Gastrocnemius medialis (tissue), 4 donors: ENCODE measurements around the gene ZNF710. TPM values are rescaled to one million over a fixed set of nuclear protein-coding genes. Genes with fewer than 3 reads are reported as not detected.
"Not testable (repeated sequence)": the region's sequence is repeated elsewhere in the genome, so short reads cannot be mapped to it uniquely, and the experiment has no call there.

Experiments used
- ATAC-seq, 2 donors: fragments of 150-250 bp; one replicate each; pipeline ENCODE4 v1.9.1; 2016
- DNase-seq, 2 donors: peaks; one replicate each; pipeline ENCODE4 v3.0.0-alpha.2; 2019
- H3K27ac ChIP-seq, 4 donors: fragments of 200-600 bp; sonication (generic); 1 replicate in 1 of 4; 2 replicates in 3 of 4; pipeline ENCODE4 v1.5.1; 2016 to 2018; ENCODE audit warnings: mild to moderate bottlenecking in 2 of 4, moderate library complexity in 1 of 4
- H3K27me3 ChIP-seq, 3 donors: fragments of 200-600 bp; sonication (generic) in 2 of 3; 1 replicate in 1 of 3; 2 replicates in 2 of 3; pipeline versions ENCODE4 v1.5.1 to v1.6.0; 2016 to 2019; ENCODE audit warnings: mild to moderate bottlenecking in 1 of 3, moderate library complexity in 1 of 3
- H3K36me3 ChIP-seq, 2 donors: fragments of 200-600 bp; sonication (generic) in 1 of 2; one replicate each; pipeline ENCODE4 v1.5.1; 2017 to 2018
- H3K4me1 ChIP-seq, 2 donors: fragments of 200-600 bp; sonication (generic) in 1 of 2; one replicate each; pipeline ENCODE4 v1.5.1; 2016 to 2017; ENCODE audit warnings: mild to moderate bottlenecking in 2 of 2
- H3K4me3 ChIP-seq, 4 donors: fragments of 200-600 bp; sonication (generic) in 3 of 4; 1 replicate in 1 of 4; 2 replicates in 3 of 4; pipeline ENCODE4 v1.5.1; 2016 to 2019; ENCODE audit warnings: mild to moderate bottlenecking in 2 of 4
- H3K9me3 ChIP-seq, 3 donors: fragments of 200-600 bp; sonication (generic) in 2 of 3; 1 replicate in 1 of 3; 2 replicates in 2 of 3; pipeline ENCODE4 v1.5.1; 2016 to 2019
- POLR2A ChIP-seq, 2 donors: fragments of 450-650 bp; IDR thresholded peaks; one replicate each; pipeline ENCODE4 v1.6.1; 2017; ENCODE audit warnings: antibody characterized with exemption in 2 of 2, mild to moderate bottlenecking in 2 of 2, moderate library complexity in 2 of 2
- in situ Hi-C, 4 donors: fragments of 200-750 bp; cut with MboI; loops; one replicate each; pipeline versions ENCODE4 v1.15.0 to v1.8.0; 2017; ENCODE audit warnings: low sequenced_read_pairs in 4 of 4
- intact Hi-C: fragments of 100-400 bp; cut with DNase I; formaldehyde crosslinking; loops from one replicate; pipeline ENCODE4 v1.15.1; 2023; ENCODE audit warnings: low total_unique reads
- total RNA-seq, 4 donors: library from RNA; depleted of rRNA; stranded (reverse); fragments of >200 nt; gene quantifications; one replicate each; pipeline versions ENCODE4 v1.1.0 to v1.2.3, GENCODE V29; 2016
- TF ChIP-seq, protein P1 (sequence below), 5 experiments: fragments of 450-650 bp in 3 of 5; fragments of 200-600 bp in 2 of 5; sonication (generic) in 2 of 5; IDR thresholded peaks in 4 of 5; conservative IDR thresholded peaks in 1 of 5; 1 replicate in 4 of 5; 2 replicates in 1 of 5; pipeline ENCODE4 v1.5.1; 2016 to 2019; ENCODE audit warnings: antibody characterized with exemption in 5 of 5, mild to moderate bottlenecking in 3 of 5, moderate library complexity in 3 of 5

ZNF710 gene
- 1 to 10 TPM; 2.6 to 5.4 (median 3.2) TPM for total RNA-seq

DNA sequence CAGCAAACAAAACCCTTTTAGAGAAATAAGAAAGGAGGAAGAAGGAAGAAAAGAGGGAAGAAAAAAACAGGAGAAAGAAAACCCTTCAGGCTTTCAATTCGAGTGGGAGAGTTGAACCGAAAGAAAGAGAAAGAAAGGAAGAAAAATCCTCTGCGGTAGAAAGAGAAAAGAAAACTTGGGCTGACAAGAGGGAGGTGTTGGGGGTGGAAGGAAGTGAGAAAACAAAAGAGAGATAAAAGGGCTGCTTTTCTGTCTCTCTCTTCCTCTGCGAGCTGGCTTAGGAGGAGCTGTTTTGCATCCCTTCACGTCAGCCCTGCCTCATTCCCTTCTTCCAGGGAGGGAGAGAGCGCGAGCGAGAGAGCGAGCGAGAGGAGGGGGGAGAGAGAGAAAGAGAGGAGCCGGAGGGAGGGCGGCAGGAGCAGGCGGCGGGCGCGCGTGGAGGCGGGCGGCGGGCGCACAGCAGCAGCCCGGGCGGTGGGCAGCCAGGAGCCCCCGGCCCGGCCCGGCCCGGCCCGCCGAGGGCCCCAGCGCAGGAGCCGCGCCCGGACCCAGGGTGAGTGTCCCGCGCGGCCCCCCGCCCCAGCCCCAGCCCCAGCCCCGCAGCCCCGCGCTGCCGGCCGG is at the start of gene ZNF710:
Gene ZNF710, plus strand, starts transcription at position 263 of the 621 bp plus-strand sequence. CDS start 65,814 bp downstream, outside the sequence.
- in situ Hi-C loops, result loop anchor here in 1 of 4 donors (10.0 kb wide), 1 partner anchor 74 kb away; no protein-coding TSS in a partner anchor
- no peaks in the 10 kb centered on the region for H3K9me3 ChIP-seq
- TF ChIP-seq POLR2A (IDR thresholded peaks at IDR 0.05), result peak; percentile 27 to 36
- TF ChIP-seq, protein P1, sequence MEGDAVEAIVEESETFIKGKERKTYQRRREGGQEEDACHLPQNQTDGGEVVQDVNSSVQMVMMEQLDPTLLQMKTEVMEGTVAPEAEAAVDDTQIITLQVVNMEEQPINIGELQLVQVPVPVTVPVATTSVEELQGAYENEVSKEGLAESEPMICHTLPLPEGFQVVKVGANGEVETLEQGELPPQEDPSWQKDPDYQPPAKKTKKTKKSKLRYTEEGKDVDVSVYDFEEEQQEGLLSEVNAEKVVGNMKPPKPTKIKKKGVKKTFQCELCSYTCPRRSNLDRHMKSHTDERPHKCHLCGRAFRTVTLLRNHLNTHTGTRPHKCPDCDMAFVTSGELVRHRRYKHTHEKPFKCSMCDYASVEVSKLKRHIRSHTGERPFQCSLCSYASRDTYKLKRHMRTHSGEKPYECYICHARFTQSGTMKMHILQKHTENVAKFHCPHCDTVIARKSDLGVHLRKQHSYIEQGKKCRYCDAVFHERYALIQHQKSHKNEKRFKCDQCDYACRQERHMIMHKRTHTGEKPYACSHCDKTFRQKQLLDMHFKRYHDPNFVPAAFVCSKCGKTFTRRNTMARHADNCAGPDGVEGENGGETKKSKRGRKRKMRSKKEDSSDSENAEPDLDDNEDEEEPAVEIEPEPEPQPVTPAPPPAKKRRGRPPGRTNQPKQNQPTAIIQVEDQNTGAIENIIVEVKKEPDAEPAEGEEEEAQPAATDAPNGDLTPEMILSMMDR (IDR thresholded peaks at IDR 0.05 in 4 of 5, conservative IDR thresholded peaks at IDR 0.05 in 1 of 5), result no peak
- H3K27ac ChIP-seq, result peak within 1 kb of the TSS; percentile 78 to 87 (median 82)
- peaks cover 30 to 35% of the 10 kb centered on the region in 2 donors for H3K4me1 ChIP-seq
- peak within 1 kb of the TSS; percentile 64 to 86 (median 74) for H3K4me3 ChIP-seq
- peak in 1 of 2 donors; percentile 45 for DNase-seq
- no peaks in the 10 kb centered on the region for H3K27me3 ChIP-seq
- H3K36me3 ChIP-seq, result no peaks in the 10 kb centered on the region
- intact Hi-C loops, result loop anchor here (5.0 to 10.0 kb wide), 3 partner anchors 96 to 1086 kb away; partner anchors contain the start of genes AP3S2 and MFGE8
- peak; percentile 34 to 43 for ATAC-seq

GRCh38 chr15:89954541-89954940 is 46.6 kb upstream of the ZNF710 start:
- ATAC-seq (no peak), DNase-seq (no peak)
- intact Hi-C loops (no loop called here), in situ Hi-C loops (no loop called here)
- TF ChIP-seq POLR2A (IDR thresholded peaks at IDR 0.05), result no peak
- no peaks in the 10 kb centered on the region for H3K27me3 ChIP-seq
- H3K4me1 ChIP-seq, result peaks cover 0 to 4% of the 10 kb centered on the region in 2 donors
- no peak overlapping the region for H3K27ac ChIP-seq
- H3K4me3 ChIP-seq, result no peak overlapping the region
- H3K9me3 ChIP-seq, result no peaks in the 10 kb centered on the region
- H3K36me3 ChIP-seq, result no peaks in the 10 kb centered on the region

GRCh38 chr15:89955449-89955998 is 45.6 kb upstream of the ZNF710 start:
- H3K27me3 ChIP-seq, intact Hi-C loops, H3K27ac ChIP-seq, H3K36me3 ChIP-seq, in situ Hi-C loops, H3K4me3 ChIP-seq, H3K4me1 ChIP-seq, DNase-seq, ATAC-seq, H3K9me3 ChIP-seq: not testable (repeated sequence)

GRCh38 chr15:89958107-89958805 is 42.9 kb upstream of the ZNF710 start:
- ATAC-seq, result no peak

DNA sequence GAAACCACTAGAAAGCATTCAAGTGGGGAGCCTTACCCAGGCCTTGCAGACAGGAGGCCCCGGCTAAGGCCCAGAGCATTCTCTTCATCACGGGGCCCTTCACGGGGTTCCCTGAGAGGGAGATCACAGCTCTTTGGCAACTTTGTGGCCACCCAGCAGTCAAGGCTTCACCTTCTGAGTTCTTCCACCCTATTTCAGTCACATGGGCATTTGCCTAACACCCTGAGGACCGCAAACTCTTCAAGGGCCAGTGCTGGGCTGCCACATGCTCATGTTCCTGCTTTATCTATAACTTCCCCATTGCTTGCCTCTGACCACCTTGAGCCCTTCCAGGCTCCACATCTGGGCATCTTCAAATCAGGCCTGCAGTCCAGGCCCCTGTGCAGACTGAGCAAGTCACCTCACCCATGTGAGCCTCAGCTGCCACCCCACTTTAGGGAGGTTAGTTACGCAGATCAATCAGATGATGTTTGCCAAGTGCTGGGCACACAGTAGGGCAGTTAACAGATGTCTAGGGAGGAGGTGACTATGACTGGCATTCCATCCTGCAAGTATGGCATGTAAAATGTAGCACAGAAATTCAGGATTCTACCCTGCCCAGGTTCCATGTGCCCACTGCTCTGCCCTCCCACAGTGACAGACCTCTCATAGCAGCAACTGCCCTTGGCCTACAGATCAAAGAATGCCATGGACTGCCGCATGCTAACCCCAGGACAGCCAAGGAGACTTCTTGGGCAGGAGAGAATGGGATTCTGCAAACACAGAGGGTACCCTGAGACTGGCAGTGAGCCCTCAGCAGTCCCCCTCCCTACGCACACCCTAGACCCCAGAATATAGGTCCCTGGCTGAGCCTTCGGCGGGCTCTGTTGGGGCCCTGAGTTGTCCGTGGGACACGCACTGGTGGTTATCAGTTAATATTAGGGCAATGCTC is 37.6 kb upstream of the ZNF710 start:
- DNase-seq (peak in 1 of 2 donors; percentile 19), ATAC-seq (no peak)
- in situ Hi-C loops, result no loop called here
- Histone ChIP-seq H3K4me3 (no peak overlapping the region), H3K4me1 (no peaks in the 10 kb centered on the region), H3K27me3 (no peaks in the 10 kb centered on the region), H3K36me3 (no peaks in the 10 kb centered on the region), H3K27ac (no peak overlapping the region), H3K9me3 (no peaks in the 10 kb centered on the region)
- intact Hi-C loops, result no loop called here
- TF ChIP-seq, protein P1 (IDR thresholded peaks at IDR 0.05 in 4 of 5, conservative IDR thresholded peaks at IDR 0.05 in 1 of 5), result no peak
- no peak for TF ChIP-seq POLR2A (IDR thresholded peaks at IDR 0.05)

More at GRCh38 chr15:89958107-89958805, 42.9 kb upstream of the ZNF710 start:
- in situ Hi-C loops (no loop called here), intact Hi-C loops (no loop called here)
- H3K4me3 ChIP-seq, result no peak overlapping the region
- no peak for DNase-seq
- no peak overlapping the region for H3K27ac ChIP-seq
- no peaks in the 10 kb centered on the region for H3K36me3 ChIP-seq
- no peaks in the 10 kb centered on the region for H3K4me1 ChIP-seq
- TF ChIP-seq, protein P1 (IDR thresholded peaks at IDR 0.05 in 4 of 5, conservative IDR thresholded peaks at IDR 0.05 in 1 of 5), result no peak
- TF ChIP-seq POLR2A (IDR thresholded peaks at IDR 0.05), result no peak
- H3K27me3 ChIP-seq, result no peaks in the 10 kb centered on the region
- H3K9me3 ChIP-seq, result no peaks in the 10 kb centered on the region
